WERI-Rb-1 (cell line): ENCODE data around the gene TTC33.

Experiments
- DNase-seq: peaks from one replicate; pipeline ENCODE4 v3.0.0-alpha.2; 2020
- H3K27ac ChIP-seq: fragments of 250-450 bp; sonication (Bioruptor Pico); 2 replicates; pipeline ENCODE4 v1.5.1; 2020; ENCODE audit warnings: mild to moderate bottlenecking, moderate library complexity
- H3K27me3 ChIP-seq: fragments of 250-450 bp; sonication (Bioruptor Pico); 2 replicates; pipeline ENCODE4 v1.5.1; 2021; ENCODE audit warnings: mild to moderate bottlenecking, low read depth, moderate library complexity; ENCODE audit not compliant: insufficient read depth, severe bottlenecking
- H3K36me3 ChIP-seq: fragments of 250-450 bp; sonication (Bioruptor Pico); 2 replicates; pipeline ENCODE4 v1.5.1; 2020; ENCODE audit warnings: mild to moderate bottlenecking, moderate library complexity
- H3K4me3 ChIP-seq: 2 replicates; pipeline ENCODE4 v1.5.1; 2011; ENCODE audit warnings: low read depth, mild to moderate bottlenecking, control low read depth, low read length
- H3K9me3 ChIP-seq: fragments of 250-450 bp; sonication (Bioruptor Pico); 2 replicates; pipeline ENCODE4 v1.5.1; 2021; ENCODE audit warnings: mild to moderate bottlenecking, moderate library complexity; ENCODE audit not compliant: severe bottlenecking
- TF ChIP-seq, protein P1 (sequence below): IDR thresholded peaks from 2 replicates; pipeline ENCODE4 v1.5.1; 2011; ENCODE audit warnings: low read depth, mild to moderate bottlenecking, control low read depth, inconsistent platforms, low read length

Gene TTC33

DNA sequence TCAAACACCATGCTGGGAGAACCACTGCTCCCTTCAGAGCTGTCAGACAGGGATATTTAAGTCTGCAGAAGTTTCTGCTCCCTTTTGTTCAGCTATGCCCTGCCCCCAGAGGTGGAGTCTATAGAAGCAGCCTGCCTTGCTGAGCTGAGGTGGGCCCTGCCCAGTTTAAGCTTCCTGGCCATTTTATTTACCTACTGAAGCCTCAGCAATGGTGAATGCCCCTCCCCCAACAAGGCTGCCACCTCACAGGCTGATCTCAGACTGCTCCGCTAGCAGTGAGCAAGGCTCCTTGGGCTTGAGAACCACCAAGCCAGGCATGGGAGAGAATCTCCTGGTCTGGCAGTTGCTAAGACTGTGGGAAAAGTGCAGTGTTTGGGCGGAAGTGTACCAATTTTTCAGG, 281.5 kb downstream of the TTC33 start:
- Histone ChIP-seq H3K27me3 (no peaks in the 10 kb centered on the region), H3K36me3 (no peaks in the 10 kb centered on the region), H3K4me3 (no peak overlapping the region), H3K27ac (no peak overlapping the region), H3K9me3 (no peaks in the 10 kb centered on the region)
- no peak for DNase-seq
- TF ChIP-seq, protein P1, sequence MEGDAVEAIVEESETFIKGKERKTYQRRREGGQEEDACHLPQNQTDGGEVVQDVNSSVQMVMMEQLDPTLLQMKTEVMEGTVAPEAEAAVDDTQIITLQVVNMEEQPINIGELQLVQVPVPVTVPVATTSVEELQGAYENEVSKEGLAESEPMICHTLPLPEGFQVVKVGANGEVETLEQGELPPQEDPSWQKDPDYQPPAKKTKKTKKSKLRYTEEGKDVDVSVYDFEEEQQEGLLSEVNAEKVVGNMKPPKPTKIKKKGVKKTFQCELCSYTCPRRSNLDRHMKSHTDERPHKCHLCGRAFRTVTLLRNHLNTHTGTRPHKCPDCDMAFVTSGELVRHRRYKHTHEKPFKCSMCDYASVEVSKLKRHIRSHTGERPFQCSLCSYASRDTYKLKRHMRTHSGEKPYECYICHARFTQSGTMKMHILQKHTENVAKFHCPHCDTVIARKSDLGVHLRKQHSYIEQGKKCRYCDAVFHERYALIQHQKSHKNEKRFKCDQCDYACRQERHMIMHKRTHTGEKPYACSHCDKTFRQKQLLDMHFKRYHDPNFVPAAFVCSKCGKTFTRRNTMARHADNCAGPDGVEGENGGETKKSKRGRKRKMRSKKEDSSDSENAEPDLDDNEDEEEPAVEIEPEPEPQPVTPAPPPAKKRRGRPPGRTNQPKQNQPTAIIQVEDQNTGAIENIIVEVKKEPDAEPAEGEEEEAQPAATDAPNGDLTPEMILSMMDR, result no peak

DNA sequence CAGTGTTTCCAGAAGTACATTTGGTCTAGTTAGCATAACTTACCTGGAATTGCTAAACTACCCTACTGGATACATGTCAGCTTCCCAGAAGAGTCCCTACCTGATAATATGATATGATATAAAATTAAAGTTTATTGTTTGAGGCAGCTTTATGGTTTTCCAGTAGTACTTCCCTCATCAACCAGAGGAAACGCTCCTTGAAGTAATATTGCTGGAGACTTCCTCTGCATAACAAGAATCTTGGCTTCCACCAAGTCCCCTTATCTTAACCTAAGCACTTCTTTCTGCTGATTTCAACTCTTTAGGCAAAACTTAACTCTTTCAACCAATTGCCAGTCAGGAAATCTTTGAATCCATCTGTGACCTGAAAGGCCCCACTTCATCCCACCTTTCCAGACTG, 290.3 kb downstream of the TTC33 start:
- TF ChIP-seq, protein P1, result no peak
- H3K36me3 ChIP-seq, result no peaks in the 10 kb centered on the region

DNA sequence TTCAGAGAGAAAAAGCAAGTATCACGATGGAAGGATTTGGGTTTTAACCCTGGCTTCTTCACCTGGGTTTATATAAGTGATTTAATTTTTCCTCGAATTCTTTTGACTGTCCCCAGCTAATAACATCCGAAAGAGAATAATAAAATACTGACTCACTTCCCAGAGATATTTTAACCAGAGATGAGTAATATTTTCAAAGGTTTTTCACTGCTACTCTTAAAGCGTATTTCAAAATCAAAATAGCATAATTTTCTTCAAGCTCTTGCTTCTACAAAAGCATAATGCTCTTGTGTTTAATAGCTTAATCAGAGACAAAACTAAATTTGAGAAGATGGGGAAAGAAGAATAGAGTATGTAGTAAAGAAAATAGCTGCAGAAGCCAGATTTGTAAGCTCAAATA, 291.2 kb downstream of the TTC33 start:
- no peaks in the 10 kb centered on the region for H3K9me3 ChIP-seq
- H3K36me3 ChIP-seq, result no peaks in the 10 kb centered on the region
- TF ChIP-seq, protein P1, result no peak
- DNase-seq, result no peak
- H3K4me3 ChIP-seq, result no peak overlapping the region
- H3K27me3 ChIP-seq, result no peaks in the 10 kb centered on the region
- no peak overlapping the region for H3K27ac ChIP-seq

More for the DNA sequence above, 290.3 kb downstream of the TTC33 start:
- DNase-seq, result no peak
- Histone ChIP-seq H3K27ac (no peak overlapping the region), H3K4me3 (no peak overlapping the region), H3K27me3 (no peaks in the 10 kb centered on the region), H3K9me3 (no peaks in the 10 kb centered on the region)
